Measurements from ENCODE around the gene NT5M. TPM values are rescaled to one million over a fixed set of nuclear protein-coding genes. Genes with fewer than 3 reads are reported as not detected.
"Not testable (repeated sequence)": the region's sequence is repeated elsewhere in the genome, so short reads cannot be mapped to it uniquely, and the experiment has no call there.

NT5M gene
- total RNA-seq, 4 donors from 2014 or later: 1.1 to 6.0 (median 2.8) TPM

- no peaks in the 10 kb centered on the region for H3K9me3 ChIP-seq
- 79 to 85% methylated on average over 6 of the region's 6 CpGs for WGBS, 2 donors
- intact Hi-C loops (cut with DNase I): no loop called here
- TF ChIP-seq POLR2A (IDR thresholded peaks at IDR 0.05) (no peak), CTCF (IDR thresholded peaks at IDR 0.05) (no peak)
- H3K27ac ChIP-seq: peak overlapping the region in 1 of 3 donors; percentile 89
- H3K36me3 ChIP-seq: no peaks in the 10 kb centered on the region
- peaks cover 0 to 42% of the 10 kb centered on the region in 2 donors for H3K4me1 ChIP-seq
- DNase-seq: no peak
- H3K27me3 ChIP-seq: no peaks in the 10 kb centered on the region
- H3K4me3 ChIP-seq (replicated peaks in 1 of 3): no peak overlapping the region
Measured at GRCh38 chr17:17382971-17383370, 79.8 kb downstream of the NT5M start.

GRCh38 chr17:17383431-17384290 lies 80.5 kb downstream of the NT5M start:
- peaks cover 3 to 46% of the 10 kb centered on the region in 2 donors for H3K4me1 ChIP-seq
- 58 to 68% methylated on average over 38 to 40 of the region's 61 CpGs for WGBS, 2 donors
- intact Hi-C loops (cut with DNase I); H3K36me3 ChIP-seq; H3K9me3 ChIP-seq; H3K4me3 ChIP-seq (replicated peaks in 1 of 3); H3K27me3 ChIP-seq: not testable (repeated sequence)
- peak; percentile 85 to 91 for DNase-seq
- peak overlapping the region; percentile 71 to 89 (median 87) for H3K27ac ChIP-seq

GRCh38 chr17:17384291-17384615 lies 81.1 kb downstream of the NT5M start:
- Histone ChIP-seq H3K4me3 (replicated peaks in 1 of 3) (no peak overlapping the region), H3K27ac (peak overlapping the region; percentile 47 to 89 (median 71)), H3K4me1 (peaks cover 3 to 52% of the 10 kb centered on the region in 2 donors), H3K27me3 (no peaks in the 10 kb centered on the region), H3K36me3 (no peaks in the 10 kb centered on the region), H3K9me3 (no peaks in the 10 kb centered on the region)
- no peak for TF ChIP-seq POLR2A (IDR thresholded peaks at IDR 0.05)
- no peak for TF ChIP-seq CTCF (IDR thresholded peaks at IDR 0.05)
- intact Hi-C loops (cut with DNase I): no loop called here
- DNase-seq: no peak
- WGBS, 2 donors: 76 to 83% methylated on average over 3 to 6 of the region's 6 CpGs

- no peaks in the 10 kb centered on the region for H3K36me3 ChIP-seq
- intact Hi-C loops (cut with DNase I): no loop called here
- H3K4me3 ChIP-seq (replicated peaks in 1 of 3): no peak overlapping the region
- no peak for DNase-seq
- H3K4me1 ChIP-seq: peaks cover 3 to 54% of the 10 kb centered on the region in 2 donors
- no peaks in the 10 kb centered on the region for H3K27me3 ChIP-seq
- no peaks in the 10 kb centered on the region for H3K9me3 ChIP-seq
- 87 to 95% methylated on average over 3 to 8 of the region's 8 CpGs for WGBS, 2 donors
- no peak for TF ChIP-seq POLR2A (IDR thresholded peaks at IDR 0.05)
- TF ChIP-seq CTCF (IDR thresholded peaks at IDR 0.05): no peak
- H3K27ac ChIP-seq: peak overlapping the region in 1 of 3 donors; percentile 89
Measured at GRCh38 chr17:17384961-17385360, 81.8 kb downstream of the NT5M start.

- Histone ChIP-seq H3K4me3 (replicated peaks in 1 of 3) (no peak overlapping the region), H3K36me3 (no peaks in the 10 kb centered on the region), H3K9me3 (no peaks in the 10 kb centered on the region), H3K27me3 (no peaks in the 10 kb centered on the region), H3K27ac (peak overlapping the region in 1 of 3 donors; percentile 46), H3K4me1 (peaks cover 3 to 54% of the 10 kb centered on the region in 2 donors)
- TF ChIP-seq CTCF (IDR thresholded peaks at IDR 0.05): no peak
- TF ChIP-seq POLR2A (IDR thresholded peaks at IDR 0.05): no peak
- 72 to 81% methylated on average over 10 to 11 of the region's 11 CpGs for WGBS, 2 donors
- intact Hi-C loops (cut with DNase I): no loop called here
- no peak for DNase-seq
Measured at GRCh38 chr17:17385491-17385890, 82.3 kb downstream of the NT5M start.
